NCI-H510A (cell line): ENCODE results near the gene SHTN1.

Experiments
- DNase-seq: peaks from one replicate; lab custom pipeline; 2025; lab: John Stamatoyannopoulos, UW

Gene SHTN1

DNA sequence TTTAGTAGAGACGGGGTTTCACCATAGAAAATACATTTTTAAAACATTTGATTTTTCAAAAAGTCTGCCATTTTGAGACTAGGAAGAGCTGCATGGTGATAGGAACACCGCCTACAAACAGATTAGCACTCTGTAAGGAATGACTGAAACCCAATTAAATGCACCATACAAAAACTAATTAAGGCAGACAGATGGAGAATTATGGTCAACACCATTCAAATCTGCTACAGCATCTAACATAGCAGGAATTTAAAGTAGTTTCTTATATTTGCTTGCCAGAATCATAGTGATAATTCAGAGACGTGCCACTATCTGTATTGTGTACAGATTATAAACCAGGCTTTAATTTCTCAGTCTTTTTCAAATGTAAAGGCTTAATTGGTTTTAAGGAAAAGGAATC lies 87.5 kb downstream of the SHTN1 start:
- no peak for DNase-seq

DNA sequence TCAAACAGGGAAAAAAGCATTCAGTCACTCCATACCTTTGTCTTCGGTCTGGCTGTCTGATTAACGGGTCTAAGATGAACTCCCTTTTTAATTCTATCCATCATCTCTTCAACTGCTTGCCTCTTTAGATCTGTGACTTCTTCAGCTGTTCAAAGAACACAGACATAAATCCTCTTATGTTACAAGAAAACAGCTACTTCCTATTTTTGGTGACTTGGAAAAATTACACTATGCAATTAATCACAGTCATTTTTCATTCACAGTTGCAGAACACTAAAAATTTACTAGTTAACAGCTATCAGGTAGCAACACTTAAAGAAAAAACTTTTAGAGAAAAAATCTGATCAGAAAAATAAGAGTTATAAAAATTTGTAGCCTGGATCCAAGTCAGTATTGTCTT lies 89.6 kb downstream of the SHTN1 start:
- DNase-seq, result no peak

DNA sequence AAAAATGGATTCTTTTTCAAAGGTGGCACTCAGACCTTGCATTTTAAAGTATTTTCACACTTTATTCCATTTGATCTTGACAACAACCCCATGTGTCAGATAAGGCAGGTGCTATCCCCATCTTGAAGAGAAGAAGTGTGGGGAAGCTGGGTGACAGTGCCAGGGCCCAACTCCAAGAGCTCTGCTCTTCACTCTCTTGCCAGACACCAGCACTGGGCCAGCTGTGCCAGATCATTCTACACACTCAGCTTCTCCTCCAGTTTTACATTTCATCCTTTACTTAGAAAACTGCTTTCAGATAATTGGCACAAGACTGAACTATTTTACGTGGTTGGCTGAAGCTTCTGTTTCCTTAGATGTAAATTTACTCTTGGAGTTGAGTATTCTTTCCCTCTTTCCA lies 91.3 kb downstream of the SHTN1 start:
- no peak for DNase-seq

DNA sequence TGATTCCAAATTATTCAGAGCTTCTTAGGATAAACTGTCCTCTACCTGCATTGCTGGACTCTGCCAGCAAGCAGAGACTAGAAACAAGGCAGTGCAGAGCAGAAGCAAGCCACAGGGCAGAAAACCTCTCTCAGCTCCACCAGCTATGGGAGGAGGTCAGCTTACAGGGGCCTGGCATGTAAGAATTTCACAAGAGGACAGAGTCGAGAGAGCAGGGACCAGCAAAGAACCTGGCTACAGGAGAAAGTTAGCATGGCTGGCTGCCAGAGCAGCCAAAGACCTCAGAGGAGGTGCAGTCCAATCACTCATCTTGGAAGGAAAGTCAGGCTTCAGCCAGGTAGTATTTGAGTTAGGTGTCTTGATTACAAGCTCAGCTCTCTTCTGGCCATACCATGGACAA lies 92.8 kb downstream of the SHTN1 start:
- no peak for DNase-seq

DNA sequence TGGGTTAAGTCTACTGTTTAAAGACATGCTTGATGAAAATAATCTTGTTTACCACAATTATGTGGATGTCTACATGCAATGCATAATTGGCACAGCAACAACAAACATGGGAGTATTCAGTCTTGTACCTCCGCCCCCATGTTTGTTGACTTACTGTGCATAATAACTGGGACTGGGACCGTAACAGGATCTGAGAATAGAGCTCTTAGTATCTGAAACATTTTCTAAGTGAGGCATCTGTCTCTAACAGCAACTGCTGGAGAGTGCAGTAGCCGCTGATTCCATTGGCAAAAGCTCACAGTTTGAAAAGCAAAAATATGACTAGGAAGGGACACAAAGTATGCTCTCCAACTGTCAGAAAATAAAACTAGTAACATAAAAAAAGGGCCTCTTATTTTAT lies 94.1 kb downstream of the SHTN1 start:
- no peak for DNase-seq

DNA sequence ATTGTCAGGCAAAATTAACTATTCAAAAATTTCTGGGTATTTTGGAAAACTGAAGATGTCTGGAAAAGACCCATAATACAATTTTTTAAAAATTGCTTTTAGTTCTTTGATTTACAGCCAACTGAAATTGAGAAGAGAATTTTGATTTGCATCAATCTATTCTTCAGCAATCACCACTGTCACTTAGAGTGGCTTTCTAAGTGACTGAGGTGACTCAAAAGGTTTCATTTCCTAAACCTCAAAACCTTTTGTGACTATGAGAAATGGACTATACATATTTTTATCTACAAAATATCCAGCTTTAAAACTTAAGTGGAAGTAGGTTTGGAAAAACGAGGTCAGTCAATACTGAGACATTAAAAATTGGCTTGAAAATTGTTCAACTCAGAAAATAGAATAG lies 95.7 kb downstream of the SHTN1 start:
- no peak for DNase-seq

DNA sequence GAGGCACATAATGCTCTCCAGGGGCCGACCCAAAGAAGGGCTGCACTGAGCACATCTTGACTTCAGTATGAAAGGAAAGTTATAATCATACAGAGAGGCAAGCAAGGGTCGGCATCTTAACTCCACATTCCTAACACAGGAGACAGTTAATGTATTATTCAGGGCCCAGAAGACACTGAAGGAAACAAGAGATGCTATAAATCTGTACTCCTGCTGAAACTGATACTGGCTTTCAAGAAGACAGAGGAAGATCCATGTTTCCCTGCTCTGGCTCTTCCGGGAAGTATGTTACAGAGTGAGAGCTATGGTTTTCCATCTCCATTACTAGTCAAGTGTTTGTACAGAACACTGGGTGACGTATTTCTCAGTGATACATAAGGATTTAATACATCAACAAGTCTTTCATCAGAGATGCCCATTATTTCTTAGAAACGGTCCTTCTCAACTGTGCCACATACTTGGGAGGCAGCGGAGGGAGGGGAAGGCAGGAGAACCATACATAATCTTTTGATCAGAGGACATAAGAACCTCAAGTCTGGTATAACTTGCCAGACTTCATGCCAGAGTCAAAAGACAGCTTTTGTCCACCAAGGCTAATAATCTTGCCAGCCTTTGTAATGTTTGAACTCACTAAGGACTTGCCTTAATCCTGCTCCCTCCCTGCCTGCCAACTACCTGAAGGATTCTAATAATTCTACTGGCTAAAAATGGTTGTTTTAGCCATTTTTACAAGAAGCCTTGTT lies 97.6 kb downstream of the SHTN1 start:
- DNase-seq, result no peak

DNA sequence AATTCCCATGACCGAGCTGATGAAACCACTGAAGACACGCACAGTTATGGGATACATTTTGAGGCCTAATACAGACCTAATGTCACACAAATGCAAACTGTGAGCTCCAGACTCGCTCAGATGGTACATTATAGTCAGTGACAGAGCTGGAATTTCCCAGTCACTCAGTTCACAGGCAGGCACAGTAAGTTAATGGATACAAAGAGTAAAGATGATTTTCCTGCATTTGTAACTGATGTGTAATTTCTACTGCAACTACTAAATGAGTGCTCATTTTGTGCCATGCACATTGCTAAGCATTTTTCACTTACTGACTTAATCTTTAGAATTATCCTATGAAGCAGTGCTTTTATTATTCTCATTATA lies 99.2 kb downstream of the SHTN1 start:
- DNase-seq, result no peak

DNA sequence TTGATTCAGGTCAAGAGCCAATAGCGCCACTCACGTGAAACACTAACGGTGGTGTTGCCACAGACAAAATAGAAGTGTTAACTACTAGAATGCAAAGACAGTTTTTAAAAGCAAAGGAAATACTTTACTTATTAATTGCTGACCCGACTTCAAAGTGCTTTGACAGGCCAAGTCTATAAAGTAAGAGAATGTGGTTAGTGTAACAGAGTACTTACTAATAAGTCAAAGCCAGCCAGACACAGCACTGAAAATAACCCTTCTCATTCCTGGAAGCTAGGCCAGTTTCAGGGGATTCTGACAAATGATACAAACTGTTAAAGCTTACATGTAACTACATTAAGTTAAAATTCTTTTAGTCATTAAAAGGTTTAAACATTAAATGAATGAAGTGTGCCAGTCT lies 105.4 kb downstream of the SHTN1 start:
- DNase-seq, result no peak

DNA sequence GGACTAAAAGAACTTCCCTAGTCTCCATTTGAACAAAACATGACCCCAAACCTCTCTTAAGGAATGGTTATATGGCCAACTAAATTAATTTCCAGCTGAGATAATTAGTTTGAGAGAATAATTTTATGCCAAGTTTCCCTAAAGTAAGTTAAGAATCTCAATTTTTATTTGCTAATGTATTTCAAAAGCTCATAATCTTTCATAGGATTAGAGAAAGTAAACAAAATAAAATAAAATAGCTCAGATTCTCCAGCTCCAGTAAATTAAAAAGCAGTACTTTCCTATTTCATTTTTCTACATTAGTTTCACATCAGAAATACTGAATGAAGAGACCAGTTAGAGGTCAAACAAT lies 111.3 kb downstream of the SHTN1 start:
- no peak for DNase-seq

DNA sequence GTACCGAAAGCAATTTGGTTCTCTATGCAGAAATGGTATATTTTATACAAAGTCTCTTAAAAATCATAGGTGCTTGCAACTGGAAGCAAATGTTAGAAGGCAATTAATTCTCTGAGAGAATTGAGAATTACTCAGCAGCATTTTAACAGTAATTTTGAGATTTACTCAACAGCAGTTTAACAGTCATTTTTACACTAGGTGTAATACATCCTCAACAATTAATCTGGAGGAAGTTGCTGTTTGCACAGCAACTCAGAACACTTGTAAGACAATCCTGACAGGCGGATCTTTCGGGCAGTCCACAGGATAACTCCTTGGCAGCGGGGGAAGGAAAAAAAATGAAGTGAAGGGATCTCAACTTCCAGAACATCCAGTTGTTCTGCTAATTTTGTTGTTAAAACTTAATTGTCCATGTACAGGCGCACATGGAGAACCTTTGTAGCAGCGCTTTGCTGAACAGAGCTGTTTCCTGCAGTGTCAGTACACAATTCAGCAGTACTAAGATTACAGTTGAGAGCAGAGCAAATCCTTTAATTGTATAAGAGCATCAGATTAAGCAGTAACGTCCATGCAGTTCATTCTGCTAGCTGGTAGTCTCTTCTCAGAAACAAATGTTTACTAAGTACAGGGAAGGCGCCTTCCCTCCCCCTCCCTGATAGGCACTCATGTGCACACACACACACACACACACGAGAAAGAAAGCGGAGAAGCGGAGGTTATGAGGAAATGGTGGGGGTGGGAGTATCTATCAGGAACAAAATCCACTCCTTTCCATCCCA lies 111.9 kb downstream of the SHTN1 start:
- DNase-seq, result no peak

DNA sequence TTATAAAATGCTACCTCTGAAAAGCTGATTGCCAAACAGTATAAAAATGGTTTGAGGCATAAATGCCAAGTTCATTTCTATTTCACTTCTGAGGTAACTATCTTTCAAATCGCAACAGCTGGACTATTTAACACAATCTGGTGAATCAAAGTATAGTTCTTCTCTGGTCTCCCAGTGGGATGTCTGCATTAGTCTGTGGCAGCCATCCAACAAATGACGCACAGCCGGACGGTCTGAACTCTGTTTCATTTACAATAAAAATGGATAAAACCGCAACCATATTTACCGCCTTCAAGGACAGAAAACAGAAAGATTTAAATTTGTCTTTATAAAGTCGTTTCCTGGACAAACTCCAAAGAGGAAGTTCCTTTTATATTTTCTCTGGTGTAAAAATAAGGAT lies 113.8 kb downstream of the SHTN1 start:
- DNase-seq, result no peak

DNA sequence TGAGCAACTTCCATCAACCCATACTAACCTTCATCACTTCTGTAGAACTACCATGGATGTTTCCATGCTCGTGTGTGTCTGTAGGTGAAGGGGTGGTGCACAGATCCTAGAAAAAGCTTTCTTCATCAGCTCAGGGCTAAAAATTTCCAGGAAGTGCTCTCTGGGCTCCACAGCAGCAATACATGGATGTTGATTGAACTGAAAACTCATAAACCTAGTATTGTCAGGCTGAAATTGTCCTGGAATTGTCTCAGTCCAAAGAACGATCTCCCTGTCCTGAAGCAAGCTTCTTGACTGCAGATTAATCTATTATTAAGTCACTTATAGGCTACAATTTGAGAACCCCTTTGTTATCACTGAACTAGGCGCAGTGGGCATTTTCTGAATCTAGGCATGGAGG lies 115.9 kb downstream of the SHTN1 start:
- no peak for DNase-seq

DNA sequence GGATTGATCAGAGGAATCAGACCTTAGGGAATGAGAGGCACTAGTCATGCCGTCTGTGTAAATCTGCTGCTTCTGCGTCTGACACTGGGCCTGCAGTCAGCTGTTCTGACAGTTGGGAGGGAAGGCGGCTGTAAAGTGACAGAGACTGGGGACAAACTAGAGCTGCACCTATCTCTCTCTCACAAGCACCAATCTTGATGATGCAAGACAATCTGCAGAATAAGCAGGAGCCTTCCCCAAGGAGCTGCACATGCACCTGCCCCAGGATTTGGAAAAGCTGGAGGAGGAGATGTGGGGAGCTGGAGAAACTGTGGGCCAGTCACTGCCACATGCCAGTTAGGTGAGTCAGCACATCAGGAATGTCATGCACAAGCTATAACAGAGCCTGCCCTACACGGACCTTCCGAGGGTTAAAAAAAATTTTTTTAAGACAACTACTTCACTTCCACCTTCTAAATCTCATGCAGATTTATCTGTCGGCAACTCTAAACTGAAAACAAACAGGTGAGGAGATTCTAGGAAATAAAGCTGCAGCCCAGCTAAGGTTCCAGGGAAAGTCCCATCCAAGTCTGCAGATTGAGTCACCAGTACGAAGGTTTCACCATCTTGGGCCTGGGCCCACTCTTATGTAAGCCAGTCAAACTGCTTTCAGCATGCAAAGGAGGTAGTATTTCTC lies 116.5 kb downstream of the SHTN1 start:
- no peak for DNase-seq

DNA sequence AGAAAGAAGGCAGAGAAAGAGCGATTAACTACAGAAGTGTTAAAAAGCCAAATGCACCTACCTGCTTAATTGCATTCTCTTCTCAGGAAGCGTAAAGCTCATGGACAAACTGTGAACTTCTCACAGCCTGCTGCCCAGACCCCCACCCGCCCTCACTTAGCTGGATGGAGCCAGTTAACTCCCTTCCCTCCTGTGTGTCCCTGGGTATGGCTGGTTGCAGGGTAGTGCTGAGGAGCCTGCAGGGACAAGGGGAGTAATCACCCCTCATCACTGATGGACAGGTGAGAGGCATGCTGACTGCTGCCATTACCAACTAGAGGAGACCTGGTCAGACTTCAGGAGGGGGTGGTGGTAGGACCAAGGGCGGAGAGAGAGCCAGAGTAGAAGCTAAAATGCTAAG lies 118.2 kb downstream of the SHTN1 start:
- no peak for DNase-seq

DNA sequence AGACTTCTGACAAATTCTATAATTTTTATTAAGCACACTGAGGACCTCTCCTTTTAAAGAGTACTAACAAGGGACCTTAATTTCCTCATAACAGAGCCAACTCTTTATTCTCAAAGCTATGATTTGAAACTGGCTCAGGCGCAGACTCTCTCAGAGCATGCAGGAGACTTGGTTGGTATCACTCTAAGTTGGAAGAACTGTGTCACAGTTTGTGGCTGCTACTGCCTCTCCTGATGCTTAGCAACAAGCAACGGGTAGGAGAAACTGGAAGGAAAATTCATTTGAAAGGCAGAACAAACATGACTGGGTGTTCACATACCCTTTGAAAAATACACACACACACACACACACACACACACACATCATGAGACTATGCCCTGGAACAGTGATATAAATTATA lies 122.3 kb downstream of the SHTN1 start:
- no peak for DNase-seq

DNA sequence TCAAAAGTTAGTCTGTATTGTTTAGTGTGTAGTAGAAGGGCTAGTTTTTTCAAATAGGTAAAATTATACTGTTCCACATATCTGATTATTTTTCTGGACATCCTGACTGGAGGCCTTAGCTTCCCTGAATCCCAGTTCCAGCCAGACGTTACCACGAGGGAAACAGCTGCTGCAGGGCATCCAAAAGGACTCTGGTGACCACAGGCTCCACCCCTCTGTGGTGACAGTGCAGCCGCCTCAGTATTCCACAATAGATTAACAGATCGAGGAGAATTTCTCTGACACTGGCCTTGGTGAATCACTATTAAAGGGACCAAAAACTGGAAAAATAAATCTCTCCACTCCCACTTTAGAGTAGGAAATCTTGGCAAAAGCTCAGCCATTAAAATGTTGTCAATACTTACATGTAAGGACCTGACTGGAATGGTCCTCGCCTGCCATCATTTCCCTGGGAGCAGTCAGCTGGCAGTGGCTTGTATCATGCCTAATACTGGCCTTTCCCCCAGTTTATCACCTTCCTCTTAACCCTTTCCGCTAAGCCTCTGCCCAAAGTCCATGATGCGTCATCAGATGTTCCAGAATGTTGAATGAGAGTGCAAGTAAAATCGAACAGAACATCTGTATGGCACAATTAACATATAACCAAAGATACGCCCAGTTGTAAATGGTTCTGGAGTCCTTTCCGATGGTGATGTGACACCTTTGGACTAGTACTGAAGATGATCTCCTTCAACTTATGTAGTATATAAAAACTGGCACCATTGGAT lies 124.1 kb downstream of the SHTN1 start:
- DNase-seq, result peak; percentile 2

DNA sequence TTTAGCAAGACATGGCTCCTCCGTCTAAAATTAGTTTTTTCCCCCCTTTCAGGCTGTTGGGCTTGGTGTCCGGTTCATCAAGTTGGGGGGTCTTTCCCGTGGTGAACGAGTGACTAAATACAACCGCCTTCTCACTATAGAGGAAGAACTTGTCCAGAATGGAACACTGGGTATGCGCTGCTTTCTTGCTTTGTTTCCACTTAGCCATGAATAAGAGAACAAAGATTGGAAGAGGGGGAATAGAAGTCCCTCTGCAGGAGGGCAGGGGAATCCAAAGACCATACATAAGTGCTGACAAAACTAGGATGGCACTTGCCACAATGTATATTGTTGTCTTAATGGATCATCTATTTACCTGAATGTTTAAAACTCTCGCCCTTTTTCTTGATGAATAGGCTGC lies 125.2 kb downstream of the SHTN1 start:
- DNase-seq, result no peak

DNA sequence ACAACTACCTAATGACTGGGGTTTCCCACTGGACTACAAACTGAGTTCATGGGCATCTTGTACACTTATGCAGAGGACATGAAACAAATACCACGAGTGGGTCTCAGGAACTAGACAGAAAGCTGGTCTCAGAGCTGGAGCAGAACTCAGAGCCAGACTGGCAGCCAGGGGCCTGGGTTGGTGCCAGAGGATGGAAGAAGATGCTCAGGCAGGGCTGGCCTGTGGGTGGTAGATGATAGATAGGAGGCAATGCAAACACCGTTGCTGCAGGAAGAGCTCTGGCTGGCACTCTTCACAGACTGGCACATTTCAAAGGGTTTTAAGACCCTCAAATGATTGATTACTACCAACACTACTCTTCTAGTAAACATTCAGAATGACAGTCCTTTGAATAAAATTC lies 126.9 kb downstream of the SHTN1 start:
- DNase-seq, result no peak

DNA sequence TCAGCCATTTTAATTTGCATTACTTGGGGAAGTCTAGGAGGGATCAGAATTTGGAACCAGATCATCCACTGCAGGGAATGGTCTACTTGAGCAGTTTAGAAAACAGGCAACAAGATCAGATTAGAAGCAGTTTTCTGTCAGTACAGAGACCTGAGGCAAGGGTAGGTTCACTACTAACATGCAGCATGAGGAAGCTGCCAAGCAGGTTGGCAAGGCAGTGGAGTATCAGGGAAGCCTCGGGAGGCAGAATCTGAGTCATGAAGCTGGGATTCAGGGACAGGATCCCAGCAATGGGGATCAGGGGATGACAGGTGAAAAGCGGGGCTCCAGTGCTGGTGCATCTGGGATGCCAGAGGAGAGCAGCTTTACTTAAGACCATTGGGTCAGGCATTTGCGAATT lies 127.6 kb downstream of the SHTN1 start:
- DNase-seq, result no peak

DNA sequence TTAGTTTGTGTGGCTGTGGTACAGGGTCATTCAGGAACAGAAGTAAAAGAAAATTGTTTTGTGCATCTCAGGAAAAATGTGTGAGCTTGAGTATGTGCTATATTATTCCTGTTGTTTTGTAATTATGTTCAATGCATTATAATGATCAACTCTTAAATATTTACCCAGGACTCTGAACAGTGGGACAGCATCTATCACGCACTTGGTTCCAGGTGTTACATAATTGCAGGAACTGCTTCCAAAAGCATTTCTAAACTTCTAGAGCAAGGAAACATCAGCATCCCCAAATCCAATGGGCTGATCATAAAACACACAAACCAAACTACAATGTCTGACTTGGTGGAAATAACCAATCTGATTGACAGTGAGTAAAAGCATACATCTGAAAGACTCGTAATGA lies 129.1 kb downstream of the SHTN1 start:
- DNase-seq, result no peak

DNA sequence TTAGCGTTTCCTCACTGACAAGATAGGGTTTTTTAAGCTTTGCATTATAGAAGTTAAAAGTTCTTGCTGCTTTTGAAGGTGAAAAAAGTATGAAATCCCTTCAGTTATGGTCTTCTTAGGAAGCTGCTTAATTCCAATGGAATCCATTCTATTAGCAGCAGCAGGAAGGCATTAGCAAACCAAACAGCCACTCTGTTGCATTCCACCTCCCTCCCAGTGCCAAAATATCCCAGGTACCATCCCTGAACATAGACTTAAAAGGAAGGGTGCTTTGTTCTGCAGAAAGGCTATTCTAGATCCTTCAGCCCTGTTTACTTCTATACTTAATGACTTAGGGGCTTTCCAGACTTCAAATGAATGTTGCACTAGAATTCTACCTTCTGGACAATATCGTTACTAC lies 131.9 kb downstream of the SHTN1 start:
- no peak for DNase-seq

DNA sequence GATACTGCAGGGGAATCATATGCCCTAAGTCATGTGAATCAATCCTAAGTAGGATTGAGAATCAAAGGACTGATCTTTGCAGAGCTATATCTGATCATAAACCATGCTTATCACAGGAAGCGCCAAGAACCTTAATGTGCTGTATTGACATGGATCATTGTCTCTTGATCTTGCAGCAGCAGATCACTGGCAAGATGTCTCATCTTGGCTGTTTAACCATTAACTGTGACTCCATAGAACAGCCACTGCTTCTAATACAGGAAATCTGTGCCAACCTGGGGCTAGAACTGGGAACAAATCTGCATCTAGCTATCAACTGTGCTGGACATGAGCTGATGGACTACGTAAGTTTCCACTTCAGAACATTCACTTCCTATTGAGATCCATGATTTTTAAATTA lies 134.0 kb downstream of the SHTN1 start:
- DNase-seq, result no peak
